GM21723 (cell line): ENCODE measurements around the gene GPC6.

Source experiments
- ATAC-seq: cut with Tn5 transposase; IDR thresholded peaks from one replicate; pipeline ENCODE4 v1.9.1; 2021; ENCODE audit warnings: mild to moderate bottlenecking, moderate library complexity; ENCODE audit not compliant: unreplicated experiment

Gene GPC6

GRCh38 chr13:93558637-93559036 is 332.0 kb downstream of the GPC6 start:
- no peak for ATAC-seq

- ATAC-seq = no peak
Observed at GRCh38 chr13:93559718-93560117, 333.1 kb downstream of the GPC6 start.

GRCh38 chr13:93561576-93562225 is 335.1 kb downstream of the GPC6 start:
- no peak for ATAC-seq

- no peak for ATAC-seq
Observed at GRCh38 chr13:93562676-93563075, 336.1 kb downstream of the GPC6 start.

GRCh38 chr13:93577105-93577504 is 350.5 kb downstream of the GPC6 start:
- ATAC-seq = no peak

- no peak for ATAC-seq
Observed at GRCh38 chr13:93589788-93590187, 363.2 kb downstream of the GPC6 start.

- ATAC-seq = no peak
Observed at GRCh38 chr13:93603043-93603442, 376.4 kb downstream of the GPC6 start.

- no peak for ATAC-seq
Observed at GRCh38 chr13:93614776-93615175, 388.2 kb downstream of the GPC6 start.

GRCh38 chr13:93620181-93620765 is 393.7 kb downstream of the GPC6 start:
- ATAC-seq = no peak

GRCh38 chr13:93621051-93621450 is 394.4 kb downstream of the GPC6 start:
- no peak for ATAC-seq

GRCh38 chr13:93621966-93622365 is 395.4 kb downstream of the GPC6 start:
- no peak for ATAC-seq

GRCh38 chr13:93624311-93624777 is 397.7 kb downstream of the GPC6 start:
- ATAC-seq = no peak

- no peak for ATAC-seq
Observed at GRCh38 chr13:93625536-93625935, 398.9 kb downstream of the GPC6 start.

- ATAC-seq = no peak
Observed at GRCh38 chr13:93628136-93628797, 401.7 kb downstream of the GPC6 start.

GRCh38 chr13:93635616-93636032 is 409.0 kb downstream of the GPC6 start:
- ATAC-seq = no peak

GRCh38 chr13:93637852-93638251 is 411.2 kb downstream of the GPC6 start:
- no peak for ATAC-seq

- no peak for ATAC-seq
Observed at GRCh38 chr13:93640452-93640851, 413.8 kb downstream of the GPC6 start.

- ATAC-seq = no peak
Observed at GRCh38 chr13:93646245-93646644, 419.6 kb downstream of the GPC6 start.

GRCh38 chr13:93649496-93649895 is 422.9 kb downstream of the GPC6 start:
- no peak for ATAC-seq

GRCh38 chr13:93653776-93654175 is 427.2 kb downstream of the GPC6 start:
- no peak for ATAC-seq

GRCh38 chr13:93655154-93655553 is 428.5 kb downstream of the GPC6 start:
- ATAC-seq = no peak

GRCh38 chr13:93660391-93661063 is 433.9 kb downstream of the GPC6 start:
- no peak for ATAC-seq
